ENCODE measurements around the gene MAPK14.
"Not testable (repeated sequence)": the region's sequence is repeated elsewhere in the genome, so short reads cannot be mapped to it uniquely, and the experiment has no call there.

The MAPK14 gene

DNA sequence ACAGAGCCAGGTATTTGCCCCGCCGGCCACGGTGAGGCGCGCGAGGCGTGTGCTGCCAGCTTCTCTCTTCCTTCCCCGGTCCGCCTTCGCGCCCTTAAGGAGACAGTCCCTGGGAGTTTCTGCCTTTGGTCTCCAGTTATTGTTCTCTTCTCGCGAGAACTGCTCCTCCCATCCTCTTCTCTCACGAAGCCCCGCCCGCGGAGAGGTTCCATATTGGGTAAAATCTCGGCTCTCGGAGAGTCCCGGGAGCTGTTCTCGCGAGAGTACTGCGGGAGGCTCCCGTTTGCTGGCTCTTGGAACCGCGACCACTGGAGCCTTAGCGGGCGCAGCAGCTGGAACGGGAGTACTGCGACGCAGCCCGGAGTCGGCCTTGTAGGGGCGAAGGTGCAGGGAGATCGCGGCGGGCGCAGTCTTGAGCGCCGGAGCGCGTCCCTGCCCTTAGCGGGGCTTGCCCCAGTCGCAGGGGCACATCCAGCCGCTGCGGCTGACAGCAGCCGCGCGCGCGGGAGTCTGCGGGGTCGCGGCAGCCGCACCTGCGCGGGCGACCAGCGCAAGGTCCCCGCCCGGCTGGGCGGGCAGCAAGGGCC lies at the start of gene MAPK14:
Gene MAPK14 (plus strand): TSS at position 308 of the 587 bp plus-strand sequence. CDS start 350 bp downstream, outside the sequence.
- FAIRE-seq (peak; percentile 73), DNase-seq (ENCODE audit: insufficient read length, low spot score) (peak; percentile 99)

DNA sequence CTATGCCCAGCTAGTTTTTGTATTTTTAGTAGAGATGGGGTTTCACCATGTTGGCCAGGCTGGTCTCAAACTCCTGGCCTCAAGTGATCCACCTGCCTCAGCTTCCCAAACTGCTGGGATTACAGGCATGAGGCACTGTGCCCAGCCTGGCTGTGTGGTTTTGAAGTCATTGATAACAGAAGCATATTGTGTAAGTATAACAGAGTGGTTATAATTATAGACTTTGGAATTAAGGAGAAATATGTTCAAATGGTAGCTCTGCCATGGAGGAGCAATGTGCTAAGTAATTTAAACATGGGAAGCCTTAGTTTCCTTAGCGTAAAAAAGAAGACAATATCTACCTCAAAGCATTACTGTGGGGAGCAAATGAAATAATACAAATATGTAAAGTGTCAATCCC lies 47.5 kb upstream of the MAPK14 start:
- not testable (repeated sequence) for DNase-seq (ENCODE audit: insufficient read length, low spot score); FAIRE-seq

DNA sequence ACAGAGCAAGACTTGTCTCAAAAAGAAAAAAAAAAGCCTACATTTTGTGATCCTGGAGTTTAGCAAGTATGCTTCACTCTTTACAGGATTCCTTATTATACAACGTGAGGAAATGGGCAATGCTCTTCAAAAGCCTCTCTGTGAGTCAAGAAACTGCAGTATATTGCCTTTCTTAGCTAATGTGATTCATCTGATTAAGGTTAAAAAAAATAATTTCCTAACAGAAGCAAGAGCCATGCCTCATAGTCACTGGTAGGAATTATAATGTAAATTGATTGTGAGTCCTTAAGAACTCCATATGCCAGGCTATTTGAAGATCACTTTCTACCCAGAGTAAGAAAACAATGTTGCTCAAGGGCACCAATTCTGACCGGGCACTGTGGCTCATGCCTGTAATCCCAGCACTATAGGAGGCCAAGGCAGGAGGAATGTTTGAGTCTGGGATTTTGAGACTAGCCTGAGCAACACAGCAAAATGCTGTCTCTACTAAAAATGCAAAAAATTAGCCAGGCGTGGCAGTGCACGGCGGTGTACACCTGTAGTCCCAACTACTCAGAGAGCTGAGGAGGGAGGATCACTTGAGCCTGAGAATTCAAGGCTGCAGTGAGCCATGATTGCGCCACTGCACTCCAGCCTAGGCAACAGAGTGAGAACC lies 46.5 kb upstream of the MAPK14 start:
- FAIRE-seq = no peak
- DNase-seq (ENCODE audit: insufficient read length, low spot score) = no peak

DNA sequence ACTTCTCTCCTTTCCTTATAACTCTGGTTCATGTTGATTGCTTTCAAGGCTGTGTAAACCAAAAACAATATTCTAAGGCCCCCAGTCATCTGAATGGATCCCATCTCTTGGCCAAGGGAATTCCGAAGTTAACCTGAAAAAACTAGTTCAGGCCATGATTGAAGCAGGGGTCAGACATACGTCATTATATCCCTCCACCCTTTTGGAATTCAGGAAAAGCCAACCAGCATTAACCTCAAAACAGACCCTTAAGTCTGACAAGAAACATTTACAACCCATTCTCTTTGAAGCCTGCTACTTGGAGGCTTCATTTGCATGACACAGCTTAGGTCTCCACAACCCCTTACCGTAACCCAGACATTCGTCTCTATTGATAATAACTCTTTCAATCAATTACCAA lies 42.9 kb upstream of the MAPK14 start:
- FAIRE-seq = no peak
- no peak for DNase-seq (ENCODE audit: insufficient read length, low spot score)

DNA sequence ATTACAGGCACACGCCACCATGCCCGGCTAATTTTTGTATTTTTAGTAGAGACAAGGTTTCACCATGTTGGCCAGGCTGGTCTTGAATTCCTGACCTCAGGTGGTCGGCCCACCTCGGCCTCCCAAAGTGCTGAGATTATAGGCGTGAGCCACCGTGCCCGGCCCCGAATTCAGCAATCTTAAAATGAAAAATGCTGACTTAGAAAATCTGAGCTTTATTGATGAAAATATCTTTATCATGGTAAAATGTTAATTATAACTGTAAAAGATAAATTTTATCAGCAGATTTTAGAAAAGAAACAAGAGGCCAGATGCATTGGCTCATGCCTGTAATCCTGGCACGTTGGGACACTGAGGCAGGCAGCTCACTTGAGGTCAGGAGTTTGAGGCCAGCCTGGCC lies 39.6 kb upstream of the MAPK14 start:
- not testable (repeated sequence) for FAIRE-seq; DNase-seq (ENCODE audit: insufficient read length, low spot score)

DNA sequence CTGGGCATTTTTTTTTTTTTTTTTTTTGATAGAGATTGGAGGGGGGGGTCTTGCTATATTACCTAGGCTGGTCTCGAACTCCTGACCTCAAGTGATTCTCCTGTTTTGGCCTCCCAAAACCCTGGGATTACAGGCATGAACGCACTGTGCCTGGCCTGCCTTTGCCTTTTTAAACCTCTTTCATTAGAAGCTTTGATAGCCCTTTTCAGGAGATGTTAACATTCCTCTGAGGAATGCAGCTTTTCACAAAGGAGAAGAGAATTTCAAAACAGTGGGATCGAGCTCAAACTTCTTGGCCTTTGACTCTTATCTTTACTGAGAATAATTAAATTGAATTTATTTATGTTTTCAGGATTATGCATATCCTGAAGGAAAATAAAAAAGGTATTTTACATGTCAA lies 34.5 kb upstream of the MAPK14 start:
- no peak for FAIRE-seq

DNA sequence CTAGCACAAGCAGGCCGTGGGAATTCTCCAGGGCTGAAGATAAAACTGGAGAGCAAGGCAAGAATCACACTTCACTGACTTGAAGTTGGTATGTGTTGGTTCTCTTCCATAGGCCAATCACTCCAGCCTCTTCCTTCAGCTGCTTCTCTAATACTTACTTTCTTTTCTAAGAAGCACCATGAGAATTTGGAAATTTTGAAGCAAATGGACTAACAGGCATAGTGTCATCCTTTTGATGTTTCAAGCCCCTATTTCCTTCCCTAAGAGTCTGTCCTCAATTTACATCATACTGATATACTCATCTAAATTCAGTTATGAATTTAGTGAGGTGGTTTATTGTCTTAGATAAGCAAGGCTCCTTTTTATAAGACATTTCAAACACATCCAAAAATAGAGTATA lies 27.2 kb upstream of the MAPK14 start:
- no peak for FAIRE-seq
- no peak for DNase-seq (ENCODE audit: insufficient read length, low spot score)

More for the DNA sequence above, 34.5 kb upstream of the MAPK14 start:
- no peak for DNase-seq (ENCODE audit: insufficient read length, low spot score)

DNA sequence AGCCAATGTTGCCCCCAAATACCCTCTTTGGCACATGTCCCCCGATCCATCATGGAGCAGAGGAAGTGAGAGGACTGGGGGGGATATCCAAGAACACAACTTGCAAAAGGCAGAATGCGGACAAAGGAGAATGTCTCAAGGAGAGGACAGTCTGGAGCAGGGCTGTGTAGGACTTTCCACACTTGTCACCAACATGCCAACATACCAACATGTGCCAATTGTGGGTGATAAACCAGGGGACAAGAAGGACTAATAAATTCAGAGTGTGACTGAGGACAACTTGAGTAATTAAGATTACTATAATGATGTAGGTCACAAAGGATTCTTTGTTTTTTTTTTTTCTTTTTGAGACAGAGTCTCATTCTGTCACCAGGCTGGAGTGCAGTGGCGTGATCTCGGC lies 11.9 kb upstream of the MAPK14 start:
- FAIRE-seq (no peak), DNase-seq (ENCODE audit: insufficient read length, low spot score) (no peak)

DNA sequence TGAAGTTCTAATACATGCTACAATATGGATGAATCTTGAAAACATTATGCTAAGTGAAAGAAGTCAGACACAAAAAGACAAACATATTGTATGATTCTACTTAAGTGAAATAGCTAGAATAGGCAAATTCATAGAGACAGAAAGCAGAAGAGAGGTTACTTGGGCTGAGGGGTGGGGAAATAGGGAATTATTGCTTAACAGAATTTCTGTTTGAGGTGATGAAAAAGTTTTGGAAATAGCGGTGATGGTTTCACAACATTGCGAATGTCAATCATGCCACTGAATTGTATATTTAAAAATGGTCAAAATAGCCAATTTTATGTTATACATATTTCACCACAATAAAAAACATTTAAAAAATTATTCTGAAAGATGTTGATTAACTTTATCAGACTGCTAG lies 9.3 kb upstream of the MAPK14 start:
- FAIRE-seq (no peak), DNase-seq (ENCODE audit: insufficient read length, low spot score) (no peak)

DNA sequence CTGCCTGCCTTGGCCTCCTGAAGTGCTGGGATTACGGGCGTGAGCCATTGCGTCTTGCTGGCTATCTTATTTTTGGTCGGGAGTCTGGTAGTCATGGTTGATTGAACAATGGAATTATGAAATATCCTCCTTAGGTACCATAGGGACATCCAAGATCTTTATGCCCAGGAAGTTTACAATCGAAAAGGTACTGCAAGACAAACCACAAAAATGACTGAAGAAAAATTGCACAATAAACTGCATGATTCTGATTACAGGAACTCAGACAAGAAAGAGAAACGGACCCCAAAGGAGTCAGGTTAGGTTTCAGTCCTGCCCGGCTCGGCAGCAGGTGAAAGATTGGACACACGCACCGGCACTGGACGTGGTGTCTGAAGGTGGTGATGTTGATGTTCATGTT lies 8.4 kb upstream of the MAPK14 start:
- FAIRE-seq (no peak), DNase-seq (ENCODE audit: insufficient read length, low spot score) (no peak)

DNA sequence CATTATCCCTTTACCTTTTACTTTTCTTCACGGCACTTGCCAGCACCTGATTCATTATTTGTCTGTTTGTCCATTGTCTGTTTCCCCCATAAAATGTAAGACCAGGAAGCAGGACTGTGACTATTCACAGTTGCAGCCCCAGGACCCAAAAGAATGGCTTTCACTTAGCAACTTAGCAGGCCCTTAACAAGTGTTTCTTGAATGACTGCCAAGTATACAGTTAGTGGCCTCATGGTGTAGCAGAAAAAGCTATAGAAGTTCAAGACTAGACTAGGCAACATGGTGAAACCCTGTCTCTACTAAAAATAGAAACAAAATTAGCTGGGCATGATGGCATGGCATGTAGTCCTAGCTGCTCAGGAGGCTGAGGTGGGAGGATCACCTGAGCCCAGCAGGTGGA lies 7.5 kb upstream of the MAPK14 start:
- no peak for FAIRE-seq
- DNase-seq (ENCODE audit: insufficient read length, low spot score) = no peak

DNA sequence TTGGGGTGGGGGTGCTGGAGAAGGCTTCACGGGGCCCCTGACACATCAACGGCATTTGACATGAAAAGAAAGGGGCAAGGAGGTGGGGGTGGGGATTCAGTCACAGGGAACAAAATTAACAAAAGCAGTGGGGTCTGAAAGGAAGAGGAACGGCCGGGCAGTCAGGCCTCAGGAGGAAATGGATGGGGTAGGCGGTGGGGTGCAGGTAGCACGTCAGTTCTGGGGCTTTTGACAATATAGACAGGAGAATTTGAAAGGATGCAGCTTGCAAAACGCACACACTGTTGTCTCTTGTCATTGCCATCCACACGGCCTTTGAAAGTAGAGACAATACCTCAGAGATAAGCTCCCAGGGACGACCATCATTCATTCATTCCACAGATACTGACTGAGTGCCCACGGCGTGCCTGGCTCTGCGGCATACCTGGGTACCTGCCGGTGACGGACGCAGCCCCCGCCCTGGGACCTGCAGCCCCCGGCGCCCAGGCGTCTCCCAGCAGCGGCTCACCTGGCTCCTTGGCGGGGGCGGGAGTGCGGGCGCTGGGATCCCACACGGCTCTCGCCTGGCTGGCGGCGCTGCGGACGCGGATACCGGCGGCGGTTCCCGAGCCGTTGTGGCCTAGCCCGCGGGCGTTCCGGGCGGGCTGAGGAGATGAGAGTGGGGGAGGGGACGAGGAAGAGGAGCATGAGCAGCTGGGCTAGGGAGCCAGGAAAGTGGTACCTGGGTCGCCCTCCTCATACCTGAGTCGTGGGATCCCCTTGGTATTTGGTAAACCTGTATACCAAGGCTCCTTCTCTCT lies 3.4 kb upstream of the MAPK14 start, which contains the start of gene SLC26A8:
Gene SLC26A8 (minus strand): TSS at position 646 of the 800 bp plus-strand sequence. CDS start 4,934 bp downstream, outside the sequence.
- DNase-seq (ENCODE audit: insufficient read length, low spot score) (no peak), FAIRE-seq (no peak)

DNA sequence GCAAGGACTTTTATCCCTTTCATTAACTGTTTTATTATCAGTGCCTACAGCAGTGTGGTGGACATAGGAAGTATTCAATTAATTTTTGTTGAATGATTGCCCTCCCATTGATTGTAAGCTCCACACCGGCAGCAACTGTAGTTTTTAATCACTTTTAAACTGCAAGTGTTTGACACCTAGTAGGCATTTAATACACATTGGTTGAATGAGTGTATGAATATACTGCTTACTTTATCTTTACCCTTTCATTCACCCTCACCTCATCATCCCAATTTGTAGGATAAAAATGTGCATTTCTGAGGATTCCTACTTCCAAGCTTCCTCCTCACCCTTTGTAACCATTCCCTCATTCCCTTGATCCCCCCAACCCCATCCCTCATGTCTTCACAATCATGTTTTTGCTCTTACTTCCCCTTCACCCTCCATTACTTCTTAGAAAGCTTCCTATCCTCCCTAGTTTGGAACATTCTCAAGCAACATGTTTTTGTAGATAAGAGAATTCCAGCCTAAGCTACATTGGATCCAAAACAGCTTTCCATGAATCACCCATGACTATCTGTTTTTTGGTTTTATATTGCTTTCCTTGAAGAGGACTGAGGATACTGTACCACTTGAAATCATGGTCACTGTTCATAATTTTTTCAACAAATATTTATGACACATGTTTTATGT lies 2.2 kb upstream of the MAPK14 start:
- DNase-seq (ENCODE audit: insufficient read length, low spot score) = no peak
- no peak for FAIRE-seq

DNA sequence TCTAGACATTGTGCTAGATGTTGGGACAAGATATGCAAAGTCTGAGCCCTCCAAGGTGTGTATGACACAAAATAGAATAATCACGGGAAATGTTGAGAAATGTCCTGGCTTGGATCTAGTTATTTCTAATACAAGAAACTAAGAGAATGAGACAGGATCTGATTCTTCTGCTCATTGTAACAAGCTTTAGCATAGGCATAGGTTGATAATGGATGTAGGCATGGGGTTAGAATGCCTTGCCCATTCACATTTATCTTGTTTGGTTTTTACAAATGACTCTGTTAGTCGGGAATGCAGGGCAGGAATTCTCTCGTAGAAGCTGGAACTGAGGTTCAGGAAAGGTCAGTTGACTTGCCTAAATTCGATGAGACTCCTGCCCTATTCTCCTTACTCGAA lies 1.7 kb upstream of the MAPK14 start:
- peak; percentile 37 for DNase-seq (ENCODE audit: insufficient read length, low spot score)
- no peak for FAIRE-seq

DNA sequence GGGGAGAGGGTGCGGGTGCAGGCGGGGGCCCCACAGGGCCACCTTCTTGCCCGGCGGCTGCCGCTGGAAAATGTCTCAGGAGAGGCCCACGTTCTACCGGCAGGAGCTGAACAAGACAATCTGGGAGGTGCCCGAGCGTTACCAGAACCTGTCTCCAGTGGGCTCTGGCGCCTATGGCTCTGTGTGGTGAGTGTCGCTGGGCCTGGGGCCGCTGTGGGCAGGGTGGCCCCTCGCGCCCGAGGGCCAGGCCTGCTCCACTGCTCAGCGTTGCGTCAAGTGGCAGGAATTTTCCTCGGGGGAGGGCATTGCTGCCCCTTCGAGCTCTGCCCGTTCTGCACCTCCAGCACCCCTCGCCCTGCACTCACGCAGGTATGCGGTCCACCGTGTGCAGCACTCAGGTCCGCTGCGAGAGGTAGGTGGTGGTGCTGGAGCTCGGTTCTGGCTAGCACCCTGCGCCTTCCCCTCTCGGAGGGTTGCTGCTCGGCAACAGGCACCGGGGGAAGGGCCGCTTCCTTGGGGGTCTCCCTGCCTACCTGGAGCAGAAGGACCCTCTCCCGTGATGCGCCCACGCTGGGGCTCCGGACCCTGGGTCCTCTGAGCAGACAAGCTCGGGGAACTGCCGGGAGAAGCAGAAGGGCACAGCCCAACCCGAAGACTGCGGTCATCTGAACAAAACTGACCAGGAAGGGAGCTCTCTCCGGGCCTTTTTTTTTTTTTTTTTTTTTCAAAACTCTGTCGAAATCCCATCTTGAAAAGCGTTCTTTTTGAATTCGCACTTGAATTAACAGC lies 674 bp downstream of the MAPK14 start:
- no peak for FAIRE-seq

DNA sequence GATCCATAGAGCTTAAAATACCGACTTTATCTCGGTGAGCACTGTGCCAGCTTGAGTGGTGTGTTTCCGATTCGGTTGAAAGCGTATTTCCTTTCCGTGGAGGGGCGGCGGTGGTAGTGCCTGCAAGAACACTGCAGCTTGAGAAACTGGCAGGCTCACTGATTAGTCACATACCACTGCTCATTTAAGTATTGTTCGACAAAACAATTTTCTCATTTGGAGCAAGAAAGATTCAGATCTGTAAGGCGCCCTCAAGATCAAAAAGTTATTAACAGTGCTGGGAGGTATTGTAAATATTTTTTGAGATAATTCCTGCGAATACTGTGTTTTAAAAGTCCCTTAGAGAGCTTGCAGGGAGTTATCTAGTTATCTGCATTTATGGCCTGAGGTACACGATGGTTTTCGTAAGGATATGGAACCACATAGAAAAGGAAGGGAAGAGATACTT lies 1.3 kb downstream of the MAPK14 start:
- DNase-seq (ENCODE audit: insufficient read length, low spot score) (peak; percentile 34), FAIRE-seq (no peak)

More for the DNA sequence above, 674 bp downstream of the MAPK14 start:
- no peak for DNase-seq (ENCODE audit: insufficient read length, low spot score)

DNA sequence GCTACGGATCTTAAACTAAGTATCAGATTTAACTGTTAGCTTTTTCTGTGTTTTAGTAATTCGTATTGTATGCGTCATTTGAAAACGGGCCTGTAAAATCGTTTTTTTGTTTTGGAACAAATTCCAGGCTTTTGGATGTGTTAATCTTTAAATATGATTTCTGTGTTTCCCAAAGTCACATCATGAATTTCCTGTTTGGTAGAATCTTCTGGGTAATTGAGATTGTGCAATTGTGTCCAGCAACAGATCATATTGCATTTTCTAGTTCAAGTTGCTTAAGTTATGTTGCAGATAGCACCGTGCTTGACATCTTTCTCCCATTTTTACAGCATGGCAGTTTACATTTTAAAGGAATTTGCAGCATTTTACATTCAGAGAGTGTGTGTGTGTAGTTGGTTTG lies 1.9 kb downstream of the MAPK14 start:
- DNase-seq (ENCODE audit: insufficient read length, low spot score) = peak; percentile 51
- no peak for FAIRE-seq

DNA sequence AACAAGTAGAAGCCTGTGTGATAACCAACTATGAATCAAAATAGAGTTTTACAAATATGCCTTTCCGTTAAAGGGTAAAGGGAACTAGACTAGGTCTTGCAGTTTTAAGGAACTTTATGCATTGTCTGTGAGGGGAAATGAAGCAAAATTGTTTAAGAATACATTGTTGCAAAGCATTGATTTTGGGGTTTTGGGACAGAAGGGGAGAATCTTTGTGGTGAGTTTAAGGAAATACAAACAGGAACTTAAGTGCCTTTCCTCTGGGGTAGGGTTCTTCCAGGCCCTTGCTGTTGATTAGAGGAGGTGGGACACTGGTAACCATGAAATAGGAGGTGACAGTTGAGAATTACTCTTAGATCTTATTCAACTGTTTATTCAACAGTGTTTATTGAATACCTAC lies 4.7 kb downstream of the MAPK14 start:
- DNase-seq (ENCODE audit: insufficient read length, low spot score) (no peak), FAIRE-seq (no peak)

DNA sequence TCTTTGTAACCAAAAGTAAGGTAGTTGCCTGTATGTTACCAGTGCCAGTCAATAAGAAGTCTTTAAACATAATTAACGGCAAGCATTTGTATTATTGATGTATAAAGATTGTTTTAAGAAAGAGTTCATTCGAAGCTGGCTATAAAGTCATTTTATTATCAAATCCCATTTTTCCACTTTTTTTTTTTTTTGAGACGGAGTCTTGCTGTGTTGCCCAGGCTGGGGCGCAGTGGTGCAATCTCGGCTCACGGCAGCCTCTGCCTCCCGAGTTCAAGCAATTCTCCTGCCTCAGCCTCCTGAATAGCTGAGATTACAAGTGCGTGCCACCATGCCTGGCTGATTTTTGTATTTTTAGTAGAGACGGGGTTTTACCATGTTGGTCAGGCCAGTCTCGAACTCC lies 5.5 kb downstream of the MAPK14 start:
- not testable (repeated sequence) for DNase-seq (ENCODE audit: insufficient read length, low spot score); FAIRE-seq

DNA sequence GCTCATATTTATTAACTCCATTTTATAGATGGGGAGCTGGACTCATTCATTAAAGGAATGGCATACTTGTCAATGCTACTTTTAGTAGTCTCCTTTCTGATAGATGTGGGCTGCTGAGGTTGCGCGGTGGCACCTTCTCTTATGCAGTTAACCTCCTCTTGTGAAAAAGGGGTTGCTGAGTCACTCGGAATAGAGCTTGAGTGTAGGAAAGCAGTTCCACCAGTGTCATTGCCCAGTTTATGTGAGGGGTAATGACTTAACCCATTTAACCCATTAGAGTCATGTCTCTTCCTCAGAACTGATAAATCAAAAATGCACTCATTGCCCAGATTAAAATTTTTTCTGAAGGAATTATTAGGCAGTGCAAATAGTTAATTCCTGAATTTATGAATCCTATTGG lies 6.3 kb downstream of the MAPK14 start:
- FAIRE-seq (no peak), DNase-seq (ENCODE audit: insufficient read length, low spot score) (no peak)
